Stomach (tissue), 4 donors: Measurements from ENCODE around the gene COL18A1.

Experiments used
- EP300 ChIP-seq: sonication (generic); formaldehyde crosslinking; IDR thresholded peaks from one replicate; pipeline ENCODE4 v1.6.1; 2017; ENCODE audit warnings: antibody characterized with exemption
- POLR2A ChIP-seq, 4 donors: fragments of 450-650 bp; IDR thresholded peaks; one replicate each; pipeline ENCODE4 v1.6.1; 2016; ENCODE audit warnings: antibody characterized with exemption in 4 of 4, control low read depth in 2 of 4, mild to moderate bottlenecking in 1 of 4, moderate library complexity in 1 of 4
- POLR2AphosphoS5 ChIP-seq, 3 donors: sonication (generic); formaldehyde crosslinking; IDR thresholded peaks; one replicate each; pipeline ENCODE4 v1.6.1; 2016; ENCODE audit warnings: antibody characterized with exemption in 3 of 3
- TF ChIP-seq, protein P1 (sequence below), 7 experiments: fragments of 450-650 bp in 4 of 7; fragments of 200-600 bp in 3 of 7; sonication (generic) in 3 of 7; IDR thresholded peaks; one replicate each; pipeline ENCODE4 v1.5.1; 2016 to 2019; ENCODE audit warnings: antibody characterized with exemption in 7 of 7, control low read depth in 2 of 7, mild to moderate bottlenecking in 1 of 7

DNA sequence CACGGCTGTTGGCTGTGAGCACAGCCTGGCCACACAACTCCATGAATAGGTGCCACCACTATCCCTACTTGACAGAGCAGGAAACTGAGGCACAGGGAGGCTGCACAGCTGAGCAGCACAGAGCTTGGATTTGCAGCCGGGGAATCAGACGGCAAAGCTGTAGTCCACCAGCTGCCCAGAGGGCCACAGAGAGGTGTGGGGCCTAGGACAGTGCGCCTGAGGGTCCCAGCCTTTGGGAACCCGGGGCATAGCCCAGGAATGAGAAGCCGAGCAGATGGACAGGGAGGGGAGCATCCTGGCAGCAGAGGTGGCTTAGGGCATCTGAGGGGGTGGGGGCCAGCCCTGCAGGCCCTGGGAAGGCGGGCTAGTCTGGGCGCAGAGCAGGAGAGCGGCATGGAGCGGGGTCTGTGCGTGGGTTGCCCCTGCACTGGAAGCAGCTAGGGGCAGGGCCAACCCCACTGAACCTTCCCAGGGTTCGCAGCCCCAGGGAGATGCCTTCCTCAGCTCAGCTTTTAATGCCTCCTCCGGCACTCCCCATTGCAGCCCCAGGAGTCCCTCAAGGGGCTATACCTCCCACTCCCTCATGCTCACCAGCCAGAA is 46.2 kb upstream of the COL18A1 start:
- TF ChIP-seq POLR2A (IDR thresholded peaks at IDR 0.05) = no peak
- no peak for TF ChIP-seq POLR2AphosphoS5 (IDR thresholded peaks at IDR 0.05)
- TF ChIP-seq, protein P1, sequence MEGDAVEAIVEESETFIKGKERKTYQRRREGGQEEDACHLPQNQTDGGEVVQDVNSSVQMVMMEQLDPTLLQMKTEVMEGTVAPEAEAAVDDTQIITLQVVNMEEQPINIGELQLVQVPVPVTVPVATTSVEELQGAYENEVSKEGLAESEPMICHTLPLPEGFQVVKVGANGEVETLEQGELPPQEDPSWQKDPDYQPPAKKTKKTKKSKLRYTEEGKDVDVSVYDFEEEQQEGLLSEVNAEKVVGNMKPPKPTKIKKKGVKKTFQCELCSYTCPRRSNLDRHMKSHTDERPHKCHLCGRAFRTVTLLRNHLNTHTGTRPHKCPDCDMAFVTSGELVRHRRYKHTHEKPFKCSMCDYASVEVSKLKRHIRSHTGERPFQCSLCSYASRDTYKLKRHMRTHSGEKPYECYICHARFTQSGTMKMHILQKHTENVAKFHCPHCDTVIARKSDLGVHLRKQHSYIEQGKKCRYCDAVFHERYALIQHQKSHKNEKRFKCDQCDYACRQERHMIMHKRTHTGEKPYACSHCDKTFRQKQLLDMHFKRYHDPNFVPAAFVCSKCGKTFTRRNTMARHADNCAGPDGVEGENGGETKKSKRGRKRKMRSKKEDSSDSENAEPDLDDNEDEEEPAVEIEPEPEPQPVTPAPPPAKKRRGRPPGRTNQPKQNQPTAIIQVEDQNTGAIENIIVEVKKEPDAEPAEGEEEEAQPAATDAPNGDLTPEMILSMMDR (IDR thresholded peaks at IDR 0.05) = no peak
- no peak for TF ChIP-seq EP300
